GM19239 (cell line): ENCODE results near the gene GK2.

Experiments
- DNase-seq: peaks from one replicate; pipeline ENCODE4 v3.0.0; 2011; ENCODE audit warnings: low spot score; ENCODE audit not compliant: insufficient read length
- FAIRE-seq: peaks from 2 replicates; lab custom pipeline; 2011; peaks lifted over from hg19 to GRCh38; lab: Jason Lieb, UNC

GK2 gene

DNA sequence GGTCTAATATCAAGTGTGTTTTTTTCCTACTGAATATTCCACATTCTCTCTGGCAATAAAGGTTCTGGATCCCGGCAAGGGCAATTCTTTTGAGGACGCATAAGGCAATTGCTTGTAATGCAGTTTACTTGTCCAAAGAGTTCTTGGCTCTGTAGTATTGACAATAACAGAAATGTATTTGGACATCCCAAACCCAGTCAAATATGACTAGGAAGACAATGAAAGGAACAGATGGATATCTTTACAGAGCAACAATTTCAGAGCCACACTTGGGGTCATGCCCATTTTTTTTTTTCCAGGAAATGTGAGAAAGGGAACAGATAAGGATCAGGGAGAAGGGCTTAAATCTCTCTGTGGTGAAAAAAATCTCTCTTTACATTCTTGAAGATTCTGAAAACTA is 12.2 kb downstream of the GK2 start:
- no peak for DNase-seq
- FAIRE-seq: no peak

DNA sequence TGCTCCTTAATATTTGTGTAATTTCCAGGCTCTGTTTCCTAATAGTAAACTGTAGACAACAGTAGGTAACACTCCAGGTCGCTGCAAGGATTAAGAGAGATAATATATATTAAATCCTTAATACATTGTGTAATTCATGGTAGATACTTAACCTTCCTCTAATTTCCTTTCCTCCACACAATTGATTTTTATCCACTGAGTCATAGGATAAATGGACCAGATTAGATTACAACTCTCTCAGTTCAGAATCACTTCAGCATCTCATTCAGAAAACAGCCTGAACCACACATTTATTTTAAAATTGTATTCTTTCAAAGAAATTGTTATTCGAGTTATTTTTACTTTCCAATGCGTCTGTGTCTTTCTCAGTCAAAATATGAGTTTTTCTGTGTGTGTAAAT is 17.1 kb downstream of the GK2 start:
- FAIRE-seq (no peak), DNase-seq (no peak)

DNA sequence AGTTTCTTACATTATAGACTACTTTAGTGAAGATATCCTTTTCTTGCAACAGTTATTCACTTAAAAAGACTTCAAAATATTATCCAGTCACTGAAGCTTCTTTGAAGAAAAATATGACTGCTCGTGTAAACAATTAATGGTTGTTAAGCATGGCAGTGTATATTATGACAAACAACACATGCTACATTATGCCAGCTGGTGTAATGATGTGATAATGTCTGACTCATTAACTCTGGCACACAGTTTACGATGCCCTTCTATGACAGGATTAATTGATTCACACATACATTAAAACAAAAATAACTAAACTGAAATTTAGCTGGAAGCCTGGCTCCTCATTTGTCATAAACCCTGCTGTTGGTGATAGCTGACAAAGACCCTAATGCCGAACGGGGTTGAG is 22.4 kb downstream of the GK2 start:
- FAIRE-seq (no peak), DNase-seq (no peak)

DNA sequence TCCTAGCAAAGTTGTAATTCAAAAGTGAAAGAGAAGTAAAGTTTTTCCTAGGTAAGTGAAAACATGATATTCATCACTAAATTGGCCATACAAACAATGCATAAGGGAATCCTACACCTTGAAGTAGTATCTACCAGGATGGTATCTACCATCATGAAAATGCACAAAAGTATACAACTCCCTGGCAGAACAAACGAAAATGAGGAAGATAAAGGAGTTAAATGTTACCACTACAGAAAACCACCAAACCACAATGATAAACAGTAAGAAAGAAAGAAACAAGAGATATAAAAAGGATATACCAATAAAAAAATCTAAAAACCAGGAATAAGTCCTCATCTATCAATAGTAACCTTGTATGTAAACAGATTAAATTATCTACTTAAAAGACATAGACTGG is 26.9 kb downstream of the GK2 start:
- DNase-seq (no peak), FAIRE-seq (no peak)

DNA sequence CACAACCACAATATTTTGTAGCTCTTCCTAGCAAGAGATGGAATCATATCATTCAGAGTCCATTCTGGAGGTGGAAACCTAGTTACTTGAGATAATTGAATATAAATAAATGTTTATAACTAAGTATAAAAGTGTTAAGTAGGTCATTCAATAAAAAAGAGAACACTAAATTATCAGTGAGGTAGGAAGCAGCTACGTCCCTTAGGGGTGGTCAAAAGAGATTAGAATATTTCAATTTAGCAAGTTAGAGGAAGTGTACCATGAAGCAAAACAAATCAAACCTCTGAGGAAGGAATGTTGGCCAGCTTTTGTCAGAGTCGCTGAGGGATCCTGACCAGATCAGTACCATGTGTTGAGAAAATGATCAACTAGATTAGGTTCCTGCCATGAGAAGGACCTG is 38.0 kb downstream of the GK2 start:
- FAIRE-seq: no peak
- DNase-seq: no peak

DNA sequence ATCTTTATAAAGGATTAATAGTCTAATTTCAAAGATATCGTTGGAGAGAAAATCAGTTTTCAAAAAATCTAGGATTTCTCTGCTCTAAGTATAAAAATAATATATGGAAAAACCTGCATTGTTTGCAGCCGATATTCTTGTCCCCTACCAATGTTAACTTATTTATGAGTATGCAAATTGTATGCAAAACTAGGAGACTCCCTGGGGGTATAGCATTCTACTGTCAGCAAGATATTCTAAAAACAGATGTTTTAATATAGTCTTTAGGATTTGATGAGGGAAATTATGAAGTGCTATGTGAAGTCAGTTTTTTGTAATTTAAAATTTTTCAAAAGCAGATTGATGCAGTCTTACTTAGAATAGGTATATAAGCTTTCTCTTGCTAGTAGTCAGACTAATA is 40.9 kb downstream of the GK2 start:
- DNase-seq (no peak), FAIRE-seq (no peak)

DNA sequence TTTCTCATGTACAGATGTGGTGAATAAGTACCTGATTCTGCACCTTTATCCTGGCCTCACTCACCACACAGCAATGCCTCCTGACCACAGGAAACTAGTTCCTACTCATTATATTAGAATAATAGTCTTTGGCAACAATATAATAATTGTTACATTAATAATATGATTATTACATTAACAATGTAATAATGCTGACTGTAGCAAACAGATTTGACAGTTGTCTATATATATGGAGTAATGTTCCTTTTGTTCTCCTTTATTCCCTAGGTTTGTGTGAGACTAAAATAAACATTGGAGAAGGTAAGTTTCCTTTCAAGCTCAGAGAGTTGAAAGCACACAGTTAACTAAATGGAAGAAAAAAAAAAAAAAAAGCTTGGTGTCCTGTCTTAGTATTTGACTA is 41.6 kb downstream of the GK2 start:
- FAIRE-seq (no peak), DNase-seq (no peak)

DNA sequence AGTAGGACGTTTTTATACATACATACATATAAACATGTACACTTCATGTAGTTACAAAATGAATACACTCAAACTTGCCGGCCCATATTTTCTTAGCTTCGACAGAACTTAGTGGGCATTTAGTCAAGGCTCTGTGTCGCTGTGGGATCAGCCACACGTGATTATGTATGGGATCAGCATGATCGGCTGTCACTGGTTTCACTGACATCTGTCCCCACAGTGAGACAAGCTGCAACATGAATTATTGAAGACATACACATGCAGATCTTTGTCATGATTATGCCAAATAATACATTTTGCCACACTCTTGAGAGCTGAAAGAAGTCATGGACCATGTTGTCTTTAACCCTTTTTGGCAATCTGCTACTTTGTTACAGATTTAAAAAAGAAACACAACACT is 44.0 kb downstream of the GK2 start:
- DNase-seq (no peak), FAIRE-seq (no peak)

DNA sequence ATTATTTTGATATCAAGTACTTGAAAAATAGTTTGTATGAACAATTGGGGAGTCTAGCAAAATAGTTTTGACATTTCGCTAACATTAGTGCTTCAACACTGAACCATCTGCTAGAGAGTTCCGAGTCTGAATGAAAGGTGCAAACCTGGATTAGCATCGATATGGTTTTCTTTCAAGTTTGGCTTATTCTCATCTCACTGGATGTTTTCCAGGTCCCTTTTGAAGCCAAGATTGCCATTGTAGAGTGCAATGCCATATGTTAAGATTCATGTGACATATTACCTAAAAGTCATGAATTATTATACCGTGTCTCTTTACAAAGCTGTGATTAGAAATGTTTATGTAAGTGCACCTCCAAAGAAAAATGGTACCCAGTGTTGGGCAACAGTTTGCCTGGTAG is 45.4 kb downstream of the GK2 start:
- DNase-seq (no peak), FAIRE-seq (no peak)

DNA sequence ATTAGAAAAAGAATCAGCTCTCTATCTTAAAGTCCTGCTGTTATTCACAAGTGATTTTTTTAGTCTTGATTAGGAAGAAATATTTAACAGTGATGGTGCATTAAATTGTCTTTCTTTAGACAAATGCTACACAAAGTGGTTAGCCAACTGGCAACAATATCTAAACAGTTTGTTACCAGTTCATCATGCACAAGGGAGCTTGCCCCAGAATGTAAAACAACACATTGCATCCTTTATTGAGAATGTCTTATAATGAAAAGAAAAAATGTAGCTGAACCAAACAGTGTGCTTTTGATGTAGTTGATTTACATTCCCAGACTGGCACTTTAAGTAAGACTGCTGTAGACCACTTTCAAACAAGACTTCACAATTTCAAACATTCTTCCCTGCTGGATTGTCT is 48.0 kb downstream of the GK2 start:
- no peak for DNase-seq
- no peak for FAIRE-seq

DNA sequence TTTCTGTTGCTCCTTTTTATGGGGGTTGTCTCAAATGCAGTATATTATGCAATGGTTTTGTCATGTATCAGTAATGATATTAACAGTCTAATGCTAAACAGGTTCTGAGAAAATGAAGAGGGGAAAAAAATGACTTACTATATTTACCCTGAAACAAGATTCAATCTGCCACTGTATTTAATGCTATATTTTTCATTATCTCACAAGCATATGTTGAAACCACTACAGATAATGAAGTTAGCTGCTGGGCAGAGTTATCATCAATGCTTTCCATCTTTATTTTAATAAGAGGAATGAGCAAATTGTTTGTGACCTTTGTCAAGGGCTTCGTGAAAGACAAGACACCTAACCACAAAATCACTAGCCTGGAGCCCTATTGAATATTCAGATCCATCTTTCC is 49.6 kb downstream of the GK2 start:
- FAIRE-seq (no peak), DNase-seq (no peak)

DNA sequence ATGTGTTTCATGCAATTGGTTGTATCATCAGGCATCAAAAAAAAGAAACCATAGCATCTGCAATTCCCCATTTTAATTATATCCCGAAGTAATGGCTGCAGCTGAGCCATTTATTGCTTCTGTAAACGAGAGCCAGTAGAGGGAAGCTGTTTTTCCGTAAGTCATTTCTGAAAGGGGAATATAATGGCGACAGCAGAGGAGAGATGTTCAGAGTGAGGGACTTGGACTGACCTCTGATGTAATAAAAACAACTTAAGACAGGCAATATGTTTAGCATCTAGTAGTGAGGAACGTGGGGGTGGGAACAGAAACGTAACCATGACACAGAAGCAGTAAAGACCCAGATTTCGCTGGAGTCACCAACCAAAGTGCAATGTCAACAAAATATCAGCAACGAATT is 50.7 kb downstream of the GK2 start:
- DNase-seq (no peak), FAIRE-seq (no peak)
